Muscle layer of colon (tissue), 2 donors: ENCODE results near the gene ZNF526.

Experiments
- H3K27ac ChIP-seq: one replicate; pipeline ENCODE4 v1.7.0; 2013; ENCODE audit warnings: low read depth, mild to moderate bottlenecking, low read length, moderate library complexity
- H3K27me3 ChIP-seq, 2 donors: one replicate each; pipeline ENCODE4 v1.7.0; 2013; ENCODE audit warnings: low read length in 2 of 2, mild to moderate bottlenecking in 2 of 2; ENCODE audit not compliant: insufficient read depth in 2 of 2, control insufficient read depth in 1 of 2
- H3K36me3 ChIP-seq: one replicate; pipeline ENCODE4 v1.7.0; 2013; ENCODE audit warnings: mild to moderate bottlenecking, low read length; ENCODE audit not compliant: insufficient read depth
- H3K4me1 ChIP-seq: one replicate; pipeline ENCODE4 v1.7.0; 2013; ENCODE audit warnings: mild to moderate bottlenecking, low read length; ENCODE audit not compliant: insufficient read depth
- H3K4me3 ChIP-seq, 2 donors: one replicate each; pipeline ENCODE4 v1.7.0; 2013; ENCODE audit warnings: low read length in 2 of 2, low read depth in 1 of 2, mild to moderate bottlenecking in 1 of 2, moderate library complexity in 1 of 2
- H3K9ac ChIP-seq: one replicate; pipeline ENCODE4 v1.7.0; 2013; ENCODE audit warnings: low read length
- H3K9me3 ChIP-seq: one replicate; pipeline ENCODE4 v1.7.0; 2013; ENCODE audit warnings: mild to moderate bottlenecking, low read length
- donor health status: abdominal sarcoma.
- donor health status: Adenocarcinoma of cecum.

The ZNF526 gene

DNA sequence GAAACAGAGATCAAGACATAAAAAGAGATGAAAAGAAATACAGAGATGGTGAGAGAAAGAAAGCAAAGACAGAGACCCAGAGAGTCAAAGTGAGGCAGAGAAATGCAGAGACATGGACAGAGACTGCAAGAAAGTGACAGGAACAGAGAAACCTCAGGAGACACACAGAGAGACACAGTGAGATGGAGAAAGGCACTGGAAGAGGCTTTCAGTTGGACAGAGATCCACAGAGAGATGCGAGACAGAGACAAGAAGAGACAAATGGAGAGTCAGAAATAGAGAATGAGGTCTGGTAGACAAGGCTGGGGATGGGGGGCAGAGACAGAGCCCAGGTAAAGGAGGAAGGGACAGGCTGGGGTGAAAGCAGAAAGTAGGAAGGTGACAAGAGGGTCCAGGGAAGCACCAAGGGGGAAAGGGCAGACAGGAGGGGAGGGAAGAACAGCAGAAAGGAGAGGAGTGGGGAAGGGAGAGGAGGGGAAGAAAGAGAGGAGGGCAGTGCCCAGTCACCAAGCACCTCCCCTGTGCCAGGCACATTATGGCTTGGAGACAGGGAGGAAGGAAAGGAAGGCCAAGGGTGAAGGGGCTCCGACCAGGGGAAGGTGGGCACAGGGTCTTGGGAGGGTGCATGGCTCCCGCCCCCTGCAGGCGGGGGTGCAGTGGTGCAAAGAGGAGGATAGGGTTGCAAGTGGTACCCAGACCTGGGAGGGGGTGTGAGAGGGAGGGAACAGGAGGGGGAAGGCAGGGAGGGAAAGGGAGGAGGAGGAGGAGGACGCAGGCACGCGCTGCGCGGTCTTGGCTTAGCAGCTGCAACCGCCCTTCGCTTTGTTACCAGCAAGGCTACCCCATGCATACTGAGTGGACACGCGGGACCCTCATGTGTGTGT lies 41.1 kb upstream of the ZNF526 start:
- Histone ChIP-seq H3K27ac (no peak overlapping the region), H3K27me3 (peaks cover 33 to 72% of the 10 kb centered on the region in 2 donors), H3K36me3 (no peaks in the 10 kb centered on the region), H3K4me1 (peaks cover 13% of the 10 kb centered on the region), H3K9ac (no peak overlapping the region), H3K4me3 (no peak overlapping the region), H3K9me3 (no peaks in the 10 kb centered on the region)

DNA sequence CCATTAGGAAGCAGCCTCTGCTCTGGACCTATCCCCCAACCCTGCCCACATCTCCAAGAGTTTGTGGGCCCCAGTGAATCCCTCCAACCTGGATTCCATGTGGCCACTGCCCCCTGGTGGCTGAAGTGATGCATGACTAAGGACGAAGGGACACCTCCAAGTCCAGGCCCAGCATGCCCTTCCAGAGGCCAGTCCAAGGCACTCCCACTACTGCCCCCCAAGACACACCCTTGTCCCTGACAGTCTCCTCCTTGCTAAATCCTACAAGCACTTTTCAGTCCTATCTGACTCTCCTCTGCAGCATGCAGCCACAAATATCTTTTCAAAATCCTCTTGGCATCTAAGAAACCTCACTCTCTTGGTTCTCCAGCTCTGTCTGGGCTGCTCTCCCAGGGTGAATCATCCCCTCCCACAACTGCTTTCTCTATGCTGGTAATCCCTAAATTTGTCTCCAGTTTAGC lies 35.7 kb upstream of the ZNF526 start:
- Histone ChIP-seq H3K36me3 (no peaks in the 10 kb centered on the region), H3K27ac (no peak overlapping the region), H3K4me1 (peaks cover 4% of the 10 kb centered on the region), H3K27me3 (peaks cover 13 to 29% of the 10 kb centered on the region in 2 donors), H3K9ac (no peak overlapping the region), H3K9me3 (no peaks in the 10 kb centered on the region), H3K4me3 (no peak overlapping the region)

DNA sequence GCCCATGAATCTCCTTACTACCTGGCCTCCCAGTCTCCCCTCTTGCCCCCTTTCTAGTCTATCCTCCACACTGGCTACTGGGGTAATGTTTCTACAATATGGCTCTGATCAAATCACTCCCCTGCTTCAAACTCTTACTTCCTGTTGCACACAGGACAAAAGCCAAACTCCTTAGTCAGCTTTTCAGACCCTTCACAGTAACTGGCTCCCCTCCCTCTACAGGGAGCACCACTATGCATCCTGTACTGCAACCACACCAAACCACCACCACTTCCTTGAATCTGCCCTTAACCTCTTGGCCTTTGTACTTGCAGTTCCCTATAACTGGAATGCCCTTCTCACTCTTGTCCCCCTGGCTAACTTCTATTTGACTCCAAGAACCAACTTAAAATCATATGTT lies 34.8 kb upstream of the ZNF526 start:
- Histone ChIP-seq H3K27ac (no peak overlapping the region), H3K36me3 (no peaks in the 10 kb centered on the region), H3K9ac (no peak overlapping the region), H3K27me3 (peaks cover 4 to 20% of the 10 kb centered on the region in 2 donors), H3K9me3 (no peaks in the 10 kb centered on the region), H3K4me3 (no peak overlapping the region), H3K4me1 (peaks cover 4% of the 10 kb centered on the region)

DNA sequence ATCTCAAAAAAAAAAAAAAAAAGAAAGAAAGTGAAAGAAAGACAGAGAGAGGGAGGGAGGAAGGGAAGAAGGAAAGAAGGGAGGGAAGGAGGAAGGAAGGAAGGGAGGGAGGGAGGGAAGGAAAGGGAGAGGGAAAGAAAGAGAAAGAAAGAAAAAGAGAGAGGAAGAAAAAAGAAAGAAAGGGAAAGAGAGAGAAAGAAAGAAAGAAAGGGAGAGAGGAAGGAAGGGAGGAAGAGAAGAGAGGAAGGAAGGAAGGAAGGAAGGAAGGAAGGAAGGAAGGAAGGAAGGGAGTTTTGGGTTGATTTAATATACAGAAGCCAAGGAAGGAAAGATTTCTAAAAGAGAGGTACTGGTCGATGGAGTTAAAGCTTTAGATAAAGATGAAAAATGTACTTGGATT lies 31.4 kb upstream of the ZNF526 start:
- H3K9ac ChIP-seq: no peak overlapping the region
- H3K27ac ChIP-seq: no peak overlapping the region
- H3K4me3 ChIP-seq: no peak overlapping the region
- peaks cover 4% of the 10 kb centered on the region for H3K4me1 ChIP-seq
- no peaks in the 10 kb centered on the region for H3K27me3 ChIP-seq
- no peaks in the 10 kb centered on the region for H3K9me3 ChIP-seq
- H3K36me3 ChIP-seq: no peaks in the 10 kb centered on the region

DNA sequence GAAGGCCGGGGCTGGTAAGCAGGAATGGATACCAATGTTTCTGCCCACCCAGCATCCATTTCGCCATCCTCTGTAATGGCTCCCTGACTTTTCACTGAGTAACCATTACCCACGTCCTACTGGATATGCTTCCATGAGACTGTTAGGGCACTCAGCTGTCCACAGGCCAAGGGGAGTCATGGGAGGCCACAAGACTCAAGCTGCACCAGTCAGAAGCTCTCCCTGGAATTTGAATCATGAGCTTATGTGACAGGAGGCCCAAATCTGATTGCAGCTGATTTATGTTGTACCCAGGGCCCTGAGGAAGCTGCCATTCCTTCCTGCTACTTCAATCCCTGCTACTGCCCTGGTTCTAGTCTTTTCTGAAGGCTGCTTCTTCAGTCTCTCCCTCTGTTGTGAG lies 31.0 kb upstream of the ZNF526 start:
- H3K27ac ChIP-seq: no peak overlapping the region
- H3K9ac ChIP-seq: no peak overlapping the region
- H3K4me1 ChIP-seq: peaks cover 4% of the 10 kb centered on the region
- H3K36me3 ChIP-seq: no peaks in the 10 kb centered on the region
- no peaks in the 10 kb centered on the region for H3K27me3 ChIP-seq
- H3K9me3 ChIP-seq: no peaks in the 10 kb centered on the region
- H3K4me3 ChIP-seq: no peak overlapping the region

DNA sequence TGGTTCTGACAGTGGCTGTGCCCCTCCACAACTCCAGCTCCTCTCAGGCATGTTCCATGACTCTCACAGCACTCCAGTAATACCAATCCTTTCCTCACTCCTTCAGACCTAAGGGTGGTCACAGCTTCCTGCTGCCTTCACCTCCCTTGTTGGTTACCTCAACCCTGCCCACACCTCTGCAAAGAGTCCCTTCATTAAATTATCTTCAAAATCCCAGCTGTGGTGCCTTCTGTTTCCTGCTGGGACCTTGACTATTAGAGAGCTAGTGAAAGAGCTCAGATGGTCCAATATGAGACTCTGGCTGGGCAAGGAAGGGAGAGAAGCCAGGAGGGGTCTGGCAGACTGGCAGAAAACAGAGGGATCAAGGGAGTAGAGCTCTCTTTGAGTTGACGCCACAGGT lies 28.8 kb upstream of the ZNF526 start:
- Histone ChIP-seq H3K4me1 (no peaks in the 10 kb centered on the region), H3K4me3 (no peak overlapping the region), H3K9me3 (no peaks in the 10 kb centered on the region), H3K27ac (no peak overlapping the region), H3K9ac (no peak overlapping the region), H3K36me3 (no peaks in the 10 kb centered on the region), H3K27me3 (no peaks in the 10 kb centered on the region)

DNA sequence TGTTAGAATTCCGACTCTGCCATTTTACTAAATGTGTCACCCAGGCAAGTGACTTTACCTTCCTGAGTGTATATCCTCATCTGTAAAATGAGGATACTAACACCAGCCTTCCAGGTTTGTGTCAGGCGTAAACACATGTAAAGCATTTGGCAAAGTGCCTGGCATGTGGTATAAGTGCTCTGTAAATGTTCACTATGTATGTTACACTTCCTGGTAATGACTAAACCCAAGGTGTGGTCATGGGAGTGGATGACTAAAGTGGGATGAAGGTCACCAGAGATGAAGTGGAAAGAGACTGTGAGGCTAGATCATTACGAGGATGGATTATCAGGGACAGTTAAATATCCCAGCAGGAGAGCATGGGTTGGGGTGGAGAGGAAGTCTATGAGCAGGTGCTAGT lies 28.3 kb upstream of the ZNF526 start:
- H3K9ac ChIP-seq: no peak overlapping the region
- no peak overlapping the region for H3K27ac ChIP-seq
- H3K27me3 ChIP-seq: no peaks in the 10 kb centered on the region
- no peaks in the 10 kb centered on the region for H3K9me3 ChIP-seq
- no peak overlapping the region for H3K4me3 ChIP-seq
- H3K4me1 ChIP-seq: no peaks in the 10 kb centered on the region
- no peaks in the 10 kb centered on the region for H3K36me3 ChIP-seq

DNA sequence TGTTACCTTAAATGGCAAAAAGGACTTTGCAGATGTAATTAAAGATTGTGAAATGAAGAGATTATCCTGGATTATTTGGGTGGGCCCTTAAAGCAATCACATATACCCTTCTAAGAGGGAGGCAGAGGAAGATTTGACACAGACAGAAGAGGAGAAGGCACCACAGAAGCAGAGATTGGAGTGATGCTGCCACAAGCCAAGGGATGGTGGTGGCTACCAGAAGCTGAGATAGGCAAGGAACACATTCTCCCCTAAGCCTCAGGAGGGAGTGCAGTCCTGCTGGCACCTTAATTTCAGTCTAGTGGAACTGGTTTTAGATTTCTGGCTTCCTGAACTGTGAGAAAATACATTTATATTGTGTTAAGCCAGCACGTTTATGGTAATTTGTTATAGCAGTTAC lies 26.8 kb upstream of the ZNF526 start:
- Histone ChIP-seq H3K27ac (no peak overlapping the region), H3K9ac (no peak overlapping the region), H3K36me3 (no peaks in the 10 kb centered on the region), H3K4me1 (no peaks in the 10 kb centered on the region), H3K27me3 (no peaks in the 10 kb centered on the region), H3K9me3 (no peaks in the 10 kb centered on the region), H3K4me3 (no peak overlapping the region)

DNA sequence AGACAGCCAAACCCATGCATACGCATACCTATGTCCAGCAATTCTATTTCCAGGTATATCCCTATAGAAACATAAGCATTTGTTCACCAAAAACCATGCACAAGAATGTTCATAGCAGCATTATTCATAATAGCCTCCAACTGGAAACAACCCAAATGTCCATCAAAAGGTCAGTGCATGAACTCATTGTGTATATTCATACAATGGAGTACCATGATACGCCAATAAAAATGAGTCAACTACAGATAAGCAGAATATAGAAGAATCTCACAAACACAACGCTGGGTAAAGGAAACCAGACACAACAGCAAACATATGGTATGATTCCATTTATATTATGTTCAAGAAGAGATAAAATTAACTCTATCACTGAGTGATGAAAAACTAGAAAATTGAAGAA lies 26.4 kb upstream of the ZNF526 start:
- peaks cover 3% of the 10 kb centered on the region for H3K36me3 ChIP-seq
- no peak overlapping the region for H3K9ac ChIP-seq
- no peak overlapping the region for H3K27ac ChIP-seq
- H3K4me1 ChIP-seq: no peaks in the 10 kb centered on the region
- no peaks in the 10 kb centered on the region for H3K9me3 ChIP-seq
- H3K4me3 ChIP-seq: no peak overlapping the region
- H3K27me3 ChIP-seq: no peaks in the 10 kb centered on the region

DNA sequence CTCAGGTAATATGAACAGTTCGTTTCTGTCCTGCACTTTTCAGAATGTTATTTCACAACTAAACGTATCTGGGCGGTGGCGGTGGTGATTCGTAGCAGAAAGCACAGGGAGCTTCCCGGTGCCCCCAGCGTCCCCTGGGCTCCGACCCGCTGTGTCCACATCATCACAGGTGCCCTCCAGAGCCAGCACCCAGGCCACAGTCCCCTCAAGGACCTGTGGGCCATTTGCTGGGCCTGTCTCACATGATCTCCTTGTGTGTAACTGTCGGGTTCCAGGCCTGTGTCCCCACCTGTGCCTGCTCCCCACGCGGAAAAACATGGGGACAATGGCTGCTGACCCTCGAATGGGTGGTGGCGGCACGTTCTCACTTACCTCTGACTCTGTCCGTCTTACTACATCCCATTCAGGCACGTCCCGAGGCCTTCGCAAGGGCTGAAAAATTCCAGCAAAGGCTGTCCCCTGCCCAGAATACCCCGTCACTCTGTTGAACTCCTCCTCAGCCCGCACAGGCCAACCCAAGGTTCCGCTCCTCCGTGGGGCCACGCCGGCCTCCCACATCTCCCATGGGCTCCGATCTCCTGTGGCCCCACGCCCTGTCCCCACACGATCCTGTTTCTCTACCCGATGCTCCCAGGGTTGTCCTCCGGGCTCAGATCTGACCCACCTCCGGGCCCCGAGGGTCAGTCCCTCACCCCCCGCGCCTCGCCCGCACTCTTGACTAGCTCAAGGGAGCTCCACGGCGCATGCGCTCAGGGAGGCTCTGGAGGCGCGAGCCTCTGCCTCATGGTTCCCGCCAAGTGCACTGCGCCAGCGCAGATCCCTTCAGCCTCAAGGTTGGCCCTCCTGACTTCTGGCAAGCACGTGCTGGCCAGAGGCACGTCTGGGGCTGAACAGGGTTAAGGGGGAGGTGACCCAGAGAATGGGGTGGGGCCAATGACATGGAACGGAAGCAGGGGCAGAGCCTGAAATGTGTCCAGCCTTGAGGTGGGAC lies 23.8 kb upstream of the ZNF526 start:
- no peaks in the 10 kb centered on the region for H3K27me3 ChIP-seq
- peaks cover 13% of the 10 kb centered on the region for H3K36me3 ChIP-seq
- H3K4me1 ChIP-seq: no peaks in the 10 kb centered on the region
- no peak overlapping the region for H3K4me3 ChIP-seq
- no peaks in the 10 kb centered on the region for H3K9me3 ChIP-seq
- no peak overlapping the region for H3K27ac ChIP-seq
- H3K9ac ChIP-seq: no peak overlapping the region

DNA sequence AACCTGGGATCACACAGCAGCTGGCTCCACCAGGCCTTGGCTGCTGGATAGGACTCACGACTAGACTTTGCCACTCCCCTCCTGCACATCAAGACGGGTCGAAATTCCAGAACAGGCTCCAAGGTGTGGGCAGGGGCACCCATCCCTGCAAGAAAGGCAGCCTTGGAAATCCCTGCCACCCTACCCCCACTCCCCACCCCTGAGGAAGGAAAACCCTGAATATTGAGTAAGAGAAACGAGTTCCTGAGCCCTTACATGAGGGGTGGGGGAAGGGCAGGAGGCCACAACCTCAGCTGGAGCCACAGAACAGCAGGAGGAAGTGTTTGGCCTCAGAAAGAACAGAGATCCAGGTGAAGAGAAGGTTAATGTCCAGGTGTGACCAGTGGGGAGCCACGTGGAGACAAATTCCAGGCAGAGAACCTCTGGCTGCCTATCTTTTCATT lies 22.7 kb upstream of the ZNF526 start:
- Histone ChIP-seq H3K4me3 (no peak overlapping the region), H3K4me1 (no peaks in the 10 kb centered on the region), H3K9me3 (no peaks in the 10 kb centered on the region), H3K9ac (no peak overlapping the region), H3K36me3 (peaks cover 17% of the 10 kb centered on the region), H3K27ac (no peak overlapping the region), H3K27me3 (no peaks in the 10 kb centered on the region)
